Stimulated activated CD4-positive, alpha-beta T cell treated with anti-CD3 and anti-CD28 coated beads, Interleukin-2, amount 100 ng/mL, for 24 hours (primary cell): Measurements from ENCODE around the gene FES.

Experiments
- DNase-seq, 2 donors: peaks; one replicate each; pipeline ENCODE4 v3.0.0-alpha.2; 2020

Gene FES

GRCh38 chr15:90877315-90877714 lies 7.0 kb upstream of the FES start:
- DNase-seq: no peak

- no peak for DNase-seq
Measured at GRCh38 chr15:90877996-90878395, 6.3 kb upstream of the FES start.

GRCh38 chr15:90878660-90879059 lies 5.6 kb upstream of the FES start:
- no peak for DNase-seq

GRCh38 chr15:90879730-90880366 lies 4.5 kb upstream of the FES start:
- no peak for DNase-seq

GRCh38 chr15:90880381-90881145 lies 3.7 kb upstream of the FES start:
- no peak for DNase-seq

GRCh38 chr15:90881181-90881977 lies 2.9 kb upstream of the FES start:
- DNase-seq: no peak

- DNase-seq: no peak
Measured at GRCh38 chr15:90881978-90882721, 2.2 kb upstream of the FES start.

- no peak for DNase-seq
Measured at GRCh38 chr15:90882781-90883525, 1.4 kb upstream of the FES start.

GRCh38 chr15:90883526-90883975 lies 753 bp upstream of the FES start:
- no peak for DNase-seq

GRCh38 chr15:90884719-90885431 lies 571 bp downstream of the FES start:
- DNase-seq: no peak

- DNase-seq: peak; percentile 87 to 91
Measured at GRCh38 chr15:90885432-90886290, 1.4 kb downstream of the FES start.

- DNase-seq: no peak
Measured at GRCh38 chr15:90886291-90886614, 1.9 kb downstream of the FES start.

GRCh38 chr15:90887037-90887481 lies 2.8 kb downstream of the FES start:
- no peak for DNase-seq

- no peak for DNase-seq
Measured at GRCh38 chr15:90889313-90889730, 5.0 kb downstream of the FES start.

- no peak for DNase-seq
Measured at GRCh38 chr15:90889736-90890456, 5.6 kb downstream of the FES start.

- no peak for DNase-seq
Measured at GRCh38 chr15:90890839-90891238, 6.5 kb downstream of the FES start.

- no peak for DNase-seq
Measured at GRCh38 chr15:90891346-90891949, 7.1 kb downstream of the FES start.

GRCh38 chr15:90892023-90892422 lies 7.7 kb downstream of the FES start:
- no peak for DNase-seq

- DNase-seq: no peak
Measured at GRCh38 chr15:90892498-90893174, 8.3 kb downstream of the FES start.
